Smooth muscle cell (in vitro differentiated cells): ENCODE results near the gene PHRF1. TPM values are rescaled to one million over a fixed set of nuclear protein-coding genes. Genes with fewer than 3 reads are reported as not detected.

Source experiments
- DNase-seq: peaks from one replicate; lab custom pipeline; 2025; ENCODE audit not compliant: unreplicated experiment; lab: John Stamatoyannopoulos, UW
- H2AFZ ChIP-seq: fragments of 200-600 bp; sonication (generic); 2 replicates; pipeline ENCODE4 v1.6.0; 2016; ENCODE audit warnings: antibody characterized with exemption, low read depth, mild to moderate bottlenecking
- H3F3A ChIP-seq: fragments of 200-600 bp; sonication (generic); 2 replicates; pipeline ENCODE4 v1.6.0; 2017; ENCODE audit warnings: antibody characterized with exemption, low read depth
- H3K27ac ChIP-seq: fragments of 200-600 bp; sonication (generic); 2 replicates; pipeline ENCODE4 v1.5.1; 2016; ENCODE audit warnings: low read depth, mild to moderate bottlenecking
- H3K27me3 ChIP-seq: fragments of 200-600 bp; sonication (generic); 2 replicates; pipeline ENCODE4 v1.6.1; 2016; ENCODE audit warnings: low read depth, mild to moderate bottlenecking
- H3K36me3 ChIP-seq: fragments of 200-600 bp; sonication (generic); 2 replicates; pipeline ENCODE4 v1.5.1; 2016; ENCODE audit warnings: low read depth
- H3K4me1 ChIP-seq: fragments of 200-600 bp; sonication (generic); 2 replicates; pipeline ENCODE4 v1.5.1; 2016; ENCODE audit warnings: low read depth
- H3K4me2 ChIP-seq: fragments of 200-600 bp; sonication (generic); 2 replicates; pipeline ENCODE4 v1.6.0; 2016; ENCODE audit warnings: mild to moderate bottlenecking
- H3K4me3 ChIP-seq: fragments of 200-600 bp; sonication (generic); 2 replicates; pipeline ENCODE4 v1.5.1; 2016; ENCODE audit warnings: mild to moderate bottlenecking
- H3K79me2 ChIP-seq: fragments of 200-600 bp; sonication (generic); 2 replicates; pipeline ENCODE4 v1.6.0; 2016; ENCODE audit warnings: low read depth, mild to moderate bottlenecking
- H3K9ac ChIP-seq: fragments of 200-600 bp; sonication (generic); 2 replicates; pipeline ENCODE4 v1.6.0; 2016; ENCODE audit warnings: low read depth
- H3K9me3 ChIP-seq: fragments of 200-600 bp; sonication (generic); replicated peaks from 2 replicates; pipeline ENCODE4 v1.5.1; 2016; ENCODE audit warnings: low read depth
- H4K20me1 ChIP-seq: fragments of 200-600 bp; sonication (generic); 2 replicates; pipeline ENCODE4 v1.6.0; 2016; ENCODE audit warnings: low read depth
- WGBS: methylation state at CpG from one replicate; pipeline ENCODE4 v1.1.7; 2016; ENCODE audit warnings: low lambda C conversion rate; 5-methylcytosine and 5-hydroxymethylcytosine counted together
- polyA plus RNA-seq: library from polyadenylated mRNA; unstranded; fragments of >200 nt; fragmentation: Nextera tagmentation; extraction: Ambion mirVana; gene quantifications from 2 replicates; pipeline ENCODE4 v1.2.1, GENCODE V29; 2016
- total RNA-seq: library from RNA; depleted of rRNA; stranded (reverse); fragments of >200 nt; gene quantifications from 2 replicates; pipeline ENCODE4 v1.2.3, GENCODE V29; 2014
- TF ChIP-seq, protein P1 (sequence below): fragments of 200-600 bp; sonication (generic); IDR thresholded peaks from 2 replicates; pipeline ENCODE4 v1.5.1; 2017; ENCODE audit warnings: borderline replicate concordance, mild to moderate bottlenecking, antibody characterized with exemption; ENCODE audit not compliant: insufficient read depth, poor library complexity, severe bottlenecking

Gene PHRF1
- total and polyA plus RNA-seq, 2 experiments from 2014 or later = 11.6 to 20.2 TPM

DNA sequence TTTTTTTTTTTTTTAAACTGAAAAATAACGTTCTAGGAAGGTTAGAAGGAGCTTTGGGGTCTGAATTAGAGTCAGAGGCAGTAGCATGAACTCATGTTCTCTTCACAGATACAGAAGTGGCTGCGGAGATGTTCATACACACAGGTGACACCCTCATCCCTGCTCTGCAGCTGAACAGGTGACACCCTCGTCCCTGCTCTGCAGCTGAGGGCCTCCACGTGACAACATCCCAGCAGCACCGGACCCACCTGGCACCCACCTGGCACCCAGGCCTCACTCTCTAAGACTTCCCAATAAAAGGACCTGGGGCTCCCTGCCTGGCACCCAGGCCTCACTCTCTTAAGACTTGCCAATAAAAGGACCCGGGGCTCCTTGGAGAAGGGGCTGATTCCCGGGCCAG is 80.6 kb downstream of the PHRF1 start:
- no peak overlapping the region for H3K9ac ChIP-seq
- H4K20me1 ChIP-seq = peaks cover 37% of the 10 kb centered on the region
- DNase-seq = no peak
- no peaks in the 10 kb centered on the region for H3K27me3 ChIP-seq
- H3K9me3 ChIP-seq = no peaks in the 10 kb centered on the region
- WGBS = 92% methylated on average over 7 of the region's 7 CpGs
- H3K27ac ChIP-seq = no peak overlapping the region
- no peaks in the 10 kb centered on the region for H3K79me2 ChIP-seq
- no peaks in the 10 kb centered on the region for H3K4me1 ChIP-seq
- TF ChIP-seq, protein P1, sequence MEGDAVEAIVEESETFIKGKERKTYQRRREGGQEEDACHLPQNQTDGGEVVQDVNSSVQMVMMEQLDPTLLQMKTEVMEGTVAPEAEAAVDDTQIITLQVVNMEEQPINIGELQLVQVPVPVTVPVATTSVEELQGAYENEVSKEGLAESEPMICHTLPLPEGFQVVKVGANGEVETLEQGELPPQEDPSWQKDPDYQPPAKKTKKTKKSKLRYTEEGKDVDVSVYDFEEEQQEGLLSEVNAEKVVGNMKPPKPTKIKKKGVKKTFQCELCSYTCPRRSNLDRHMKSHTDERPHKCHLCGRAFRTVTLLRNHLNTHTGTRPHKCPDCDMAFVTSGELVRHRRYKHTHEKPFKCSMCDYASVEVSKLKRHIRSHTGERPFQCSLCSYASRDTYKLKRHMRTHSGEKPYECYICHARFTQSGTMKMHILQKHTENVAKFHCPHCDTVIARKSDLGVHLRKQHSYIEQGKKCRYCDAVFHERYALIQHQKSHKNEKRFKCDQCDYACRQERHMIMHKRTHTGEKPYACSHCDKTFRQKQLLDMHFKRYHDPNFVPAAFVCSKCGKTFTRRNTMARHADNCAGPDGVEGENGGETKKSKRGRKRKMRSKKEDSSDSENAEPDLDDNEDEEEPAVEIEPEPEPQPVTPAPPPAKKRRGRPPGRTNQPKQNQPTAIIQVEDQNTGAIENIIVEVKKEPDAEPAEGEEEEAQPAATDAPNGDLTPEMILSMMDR = no peak
- H3K4me2 ChIP-seq = no peak overlapping the region
- H2AFZ ChIP-seq = no peak overlapping the region
- no peaks in the 10 kb centered on the region for H3F3A ChIP-seq
- no peak overlapping the region for H3K4me3 ChIP-seq
- no peaks in the 10 kb centered on the region for H3K36me3 ChIP-seq

- TF ChIP-seq, protein P1 = no peak
- H3K9me3 ChIP-seq = no peaks in the 10 kb centered on the region
- H3K27me3 ChIP-seq = no peaks in the 10 kb centered on the region
- 97% methylated on average over 14 of the region's 14 CpGs for WGBS
- H3K79me2 ChIP-seq = no peaks in the 10 kb centered on the region
- H3F3A ChIP-seq = no peaks in the 10 kb centered on the region
- no peak overlapping the region for H3K4me3 ChIP-seq
- H3K9ac ChIP-seq = no peak overlapping the region
- H3K27ac ChIP-seq = no peak overlapping the region
- no peak overlapping the region for H3K4me2 ChIP-seq
- H3K36me3 ChIP-seq = no peaks in the 10 kb centered on the region
- H3K4me1 ChIP-seq = no peaks in the 10 kb centered on the region
- no peak for DNase-seq
- no peak overlapping the region for H2AFZ ChIP-seq
- H4K20me1 ChIP-seq = peaks cover 45% of the 10 kb centered on the region
These were observed 81.4 kb downstream of the PHRF1 start for GRCh38 chr11:657691-658126.

- no peak overlapping the region for H3K4me2 ChIP-seq
- H3K27ac ChIP-seq = no peak overlapping the region
- no peaks in the 10 kb centered on the region for H3K4me1 ChIP-seq
- H3F3A ChIP-seq = no peaks in the 10 kb centered on the region
- no peak overlapping the region for H3K9ac ChIP-seq
- no peak overlapping the region for H3K4me3 ChIP-seq
- H2AFZ ChIP-seq = no peak overlapping the region
- H3K79me2 ChIP-seq = no peaks in the 10 kb centered on the region
- no peak for DNase-seq
- 96% methylated on average over 16 of the region's 16 CpGs for WGBS
- no peaks in the 10 kb centered on the region for H3K27me3 ChIP-seq
- peaks cover 54% of the 10 kb centered on the region for H4K20me1 ChIP-seq
- H3K36me3 ChIP-seq = no peaks in the 10 kb centered on the region
- TF ChIP-seq, protein P1 = no peak
- H3K9me3 ChIP-seq = no peaks in the 10 kb centered on the region
These were observed 83.3 kb downstream of the PHRF1 start for GRCh38 chr11:659532-660085.

GRCh38 chr11:660281-660680 is 84.0 kb downstream of the PHRF1 start:
- H3K79me2 ChIP-seq = no peaks in the 10 kb centered on the region
- no peak overlapping the region for H3K4me2 ChIP-seq
- 95% methylated on average over 16 of the region's 19 CpGs for WGBS
- no peak for DNase-seq
- H4K20me1 ChIP-seq = peaks cover 52% of the 10 kb centered on the region
- H3K27me3 ChIP-seq = no peaks in the 10 kb centered on the region
- TF ChIP-seq, protein P1 = no peak
- H3K9me3 ChIP-seq = no peaks in the 10 kb centered on the region
- H3F3A ChIP-seq = no peaks in the 10 kb centered on the region
- no peak overlapping the region for H3K27ac ChIP-seq
- H3K4me1 ChIP-seq = no peaks in the 10 kb centered on the region
- no peak overlapping the region for H3K4me3 ChIP-seq
- no peaks in the 10 kb centered on the region for H3K36me3 ChIP-seq
- no peak overlapping the region for H3K9ac ChIP-seq
- no peak overlapping the region for H2AFZ ChIP-seq
